Stimulated activated naive CD4-positive, alpha-beta T cell (primary cell): ENCODE data around the gene COL26A1.
A peak's percentile ranks its signal among the peaks of the same experiment; 100 is the strongest.

Experiments
- DNase-seq, 6 experiments: peaks; one replicate each; lab custom pipeline; 2025; lab: John Stamatoyannopoulos, UW

COL26A1 gene

GRCh38 chr7:101370836-101371235 lies 8.2 kb downstream of the COL26A1 start:
- no peak for DNase-seq

GRCh38 chr7:101373812-101374614 lies 11.3 kb downstream of the COL26A1 start:
- DNase-seq, result no peak

- DNase-seq, result no peak
Observed at GRCh38 chr7:101374990-101375389, 12.3 kb downstream of the COL26A1 start.

- DNase-seq, result no peak
Observed at GRCh38 chr7:101376601-101377000, 13.9 kb downstream of the COL26A1 start.

GRCh38 chr7:101377189-101377736 lies 14.6 kb downstream of the COL26A1 start:
- no peak for DNase-seq

- DNase-seq, result no peak
Observed at GRCh38 chr7:101378751-101379174, 16.1 kb downstream of the COL26A1 start.

GRCh38 chr7:101379302-101379701 lies 16.6 kb downstream of the COL26A1 start:
- DNase-seq, result no peak

- DNase-seq, result no peak
Observed at GRCh38 chr7:101381549-101382111, 19.0 kb downstream of the COL26A1 start.

- no peak for DNase-seq
Observed at GRCh38 chr7:101382937-101383336, 20.3 kb downstream of the COL26A1 start.

- DNase-seq, result no peak
Observed at GRCh38 chr7:101386177-101386557, 23.5 kb downstream of the COL26A1 start.

GRCh38 chr7:101386558-101387231 lies 24.0 kb downstream of the COL26A1 start:
- DNase-seq, result no peak

- peak in 3 of 6 experiments; percentile 7 to 49 (median 40) for DNase-seq
Observed at GRCh38 chr7:101390901-101391301, 28.2 kb downstream of the COL26A1 start.

- no peak for DNase-seq
Observed at GRCh38 chr7:101391991-101392390, 29.3 kb downstream of the COL26A1 start.

GRCh38 chr7:101393865-101394264 lies 31.2 kb downstream of the COL26A1 start:
- no peak for DNase-seq

- no peak for DNase-seq
Observed at GRCh38 chr7:101395376-101395775, 32.7 kb downstream of the COL26A1 start.

GRCh38 chr7:101397243-101397642 lies 34.6 kb downstream of the COL26A1 start:
- DNase-seq, result no peak

GRCh38 chr7:101397770-101398324 lies 35.2 kb downstream of the COL26A1 start:
- no peak for DNase-seq

- DNase-seq, result no peak
Observed at GRCh38 chr7:101398396-101399289, 36.0 kb downstream of the COL26A1 start.

- DNase-seq, result no peak
Observed at GRCh38 chr7:101399759-101400158, 37.1 kb downstream of the COL26A1 start.

GRCh38 chr7:101400751-101401150 lies 38.1 kb downstream of the COL26A1 start:
- no peak for DNase-seq

GRCh38 chr7:101401390-101402080 lies 38.9 kb downstream of the COL26A1 start:
- no peak for DNase-seq
